ENCODE results near the gene GNAZ. TPM values are rescaled to one million over a fixed set of nuclear protein-coding genes. Genes with fewer than 3 reads are reported as not detected.

The GNAZ gene
- total RNA-seq, 5 donors from 2014 or later (not counting 1 experiment from before 2014, with no cell fraction given) = 0.70 to 1.4 (median 1.3) TPM

GRCh38 chr22:23120415-23120899, 50.1 kb downstream of the GNAZ start:
- Histone ChIP-seq H3K4me1 (ENCODE audit: control insufficient read depth in 1 of 2, extremely low read depth in 1 of 2, insufficient read depth in 2 of 2, low read length in 2 of 2) (peaks cover 6 to 18% of the 10 kb centered on the region in 2 experiments), H3K27me3 (replicated peaks in 1 of 2; ENCODE audit: control insufficient read depth in 2 of 2, extremely low read depth in 1 of 2, insufficient read depth in 2 of 2, low read length in 1 of 2) (peaks cover 0 to 9% of the 10 kb centered on the region in 2 experiments), H3K36me3 (ENCODE audit: control insufficient read depth in 2 of 2, extremely low read depth in 1 of 2, insufficient read depth in 1 of 2, low read length in 1 of 2) (no peaks in the 10 kb centered on the region), H3K27ac (ENCODE audit: low read length) (peak overlapping the region; percentile 88), H3K4me3 (ENCODE audit: control insufficient read depth in 1 of 2, extremely low read depth in 1 of 2, low read length in 1 of 2) (no peak overlapping the region), H3K9me3 (no peaks in the 10 kb centered on the region)
- Mint-ChIP-seq H3K27me3 (no peaks in the 10 kb centered on the region), H3K4me1 (peaks cover 11 to 23% (median 14%) of the 10 kb centered on the region in 3 donors), H3K9me3 (no peaks in the 10 kb centered on the region), H3K36me3 (no peaks in the 10 kb centered on the region), H3K27ac (peak overlapping the region; percentile 71 to 94), H3K4me3 (peak overlapping the region in 1 of 3 donors; percentile 20)
- ATAC-seq (replicated peaks in 1 of 4) (no peak), DNase-seq (no peak)
- ChIA-PET CTCF (interaction anchor here in 1 of 2 donors (0.6 to 1.4 kb wide), 2 partner anchors 13 to 54 kb away, joined by 3 read pairs; no protein-coding TSS in a partner anchor), POLR2A (no interaction called here)
- WGBS (ENCODE audit: insufficient coverage) = 98% methylated on average over 4 of the region's 7 CpGs

DNA sequence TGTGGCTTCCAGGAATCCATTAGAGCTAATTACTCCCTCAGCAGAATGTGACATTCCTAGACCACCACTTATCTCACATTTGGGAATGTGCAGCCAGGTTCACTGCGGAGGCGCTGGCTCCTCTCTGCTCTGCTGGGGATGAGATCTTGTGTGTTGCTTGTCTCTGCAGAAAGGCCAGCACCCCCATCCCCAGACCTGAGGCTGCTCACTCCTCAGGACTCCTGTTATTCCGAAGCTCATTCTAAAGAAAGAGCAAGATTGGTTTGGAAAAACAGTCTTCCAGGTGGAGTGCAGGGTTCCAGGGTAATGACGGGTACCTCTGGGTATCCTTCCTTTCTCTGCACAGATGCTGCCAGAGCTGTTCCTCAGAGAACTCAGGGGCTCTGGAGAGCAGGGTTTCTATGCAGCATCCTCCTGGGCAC, 50.7 kb downstream of the GNAZ start:
- ChIA-PET CTCF (no interaction called here), POLR2A (interaction anchor here in 1 of 2 donors (0.7 kb wide), 1 partner anchor 60 kb away, joined by 5 read pairs; no protein-coding TSS in a partner anchor)
- 94% methylated on average over 1 of the region's 4 CpGs for WGBS (ENCODE audit: insufficient coverage)
- H3K9me3 Mint-ChIP-seq = no peaks in the 10 kb centered on the region
- peak overlapping the region in 1 of 3 donors; percentile 20 for H3K4me3 Mint-ChIP-seq
- no peak for DNase-seq
- Histone ChIP-seq H3K27me3 (replicated peaks in 1 of 2; ENCODE audit: control insufficient read depth in 2 of 2, extremely low read depth in 1 of 2, insufficient read depth in 2 of 2, low read length in 1 of 2) (peaks cover 0 to 9% of the 10 kb centered on the region in 2 experiments), H3K27ac (ENCODE audit: low read length) (no peak overlapping the region), H3K9me3 (no peaks in the 10 kb centered on the region), H3K4me1 (ENCODE audit: control insufficient read depth in 1 of 2, extremely low read depth in 1 of 2, insufficient read depth in 2 of 2, low read length in 2 of 2) (peaks cover 6 to 18% of the 10 kb centered on the region in 2 experiments), H3K36me3 (ENCODE audit: control insufficient read depth in 2 of 2, extremely low read depth in 1 of 2, insufficient read depth in 1 of 2, low read length in 1 of 2) (no peaks in the 10 kb centered on the region), H3K4me3 (ENCODE audit: control insufficient read depth in 1 of 2, extremely low read depth in 1 of 2, low read length in 1 of 2) (no peak overlapping the region)
- no peak for ATAC-seq (replicated peaks in 1 of 4)
- peak overlapping the region in 1 of 2 donors; percentile 71 for H3K27ac Mint-ChIP-seq
- H3K4me1 Mint-ChIP-seq = peaks cover 11 to 23% (median 14%) of the 10 kb centered on the region in 3 donors
- H3K27me3 Mint-ChIP-seq = no peaks in the 10 kb centered on the region
- no peaks in the 10 kb centered on the region for H3K36me3 Mint-ChIP-seq

- H3K27ac Mint-ChIP-seq = no peak overlapping the region
- no peaks in the 10 kb centered on the region for H3K27me3 Mint-ChIP-seq
- POLR2A ChIA-PET = interaction anchor here in 1 of 2 donors (0.7 kb wide), 1 partner anchor 60 kb away, joined by 5 read pairs; no protein-coding TSS in a partner anchor
- ATAC-seq (replicated peaks in 1 of 4) = no peak
- DNase-seq = no peak
- Histone ChIP-seq H3K36me3 (ENCODE audit: control insufficient read depth in 2 of 2, extremely low read depth in 1 of 2, insufficient read depth in 1 of 2, low read length in 1 of 2) (no peaks in the 10 kb centered on the region), H3K9me3 (no peaks in the 10 kb centered on the region), H3K4me1 (ENCODE audit: control insufficient read depth in 1 of 2, extremely low read depth in 1 of 2, insufficient read depth in 2 of 2, low read length in 2 of 2) (peaks cover 6 to 18% of the 10 kb centered on the region in 2 experiments), H3K27me3 (replicated peaks in 1 of 2; ENCODE audit: control insufficient read depth in 2 of 2, extremely low read depth in 1 of 2, insufficient read depth in 2 of 2, low read length in 1 of 2) (peaks cover 0 to 9% of the 10 kb centered on the region in 2 experiments), H3K4me3 (ENCODE audit: control insufficient read depth in 1 of 2, extremely low read depth in 1 of 2, low read length in 1 of 2) (no peak overlapping the region), H3K27ac (ENCODE audit: low read length) (no peak overlapping the region)
- H3K36me3 Mint-ChIP-seq = no peaks in the 10 kb centered on the region
- H3K4me1 Mint-ChIP-seq = peaks cover 11 to 23% (median 14%) of the 10 kb centered on the region in 3 donors
- H3K4me3 Mint-ChIP-seq = no peak overlapping the region
- CTCF ChIA-PET = interaction anchor here in 1 of 2 donors (0.7 kb wide), 1 partner anchor 193 kb away, joined by 4 read pairs; no protein-coding TSS in a partner anchor
- no peaks in the 10 kb centered on the region for H3K9me3 Mint-ChIP-seq
- 68% methylated on average over 4 of the region's 9 CpGs for WGBS (ENCODE audit: insufficient coverage)
Measured at GRCh38 chr22:23121424-23121823, 51.1 kb downstream of the GNAZ start.

- peaks cover 11 to 23% (median 14%) of the 10 kb centered on the region in 3 donors for H3K4me1 Mint-ChIP-seq
- Histone ChIP-seq H3K4me3 (ENCODE audit: control insufficient read depth in 1 of 2, extremely low read depth in 1 of 2, low read length in 1 of 2) (no peak overlapping the region), H3K36me3 (ENCODE audit: control insufficient read depth in 2 of 2, extremely low read depth in 1 of 2, insufficient read depth in 1 of 2, low read length in 1 of 2) (no peaks in the 10 kb centered on the region), H3K9me3 (no peaks in the 10 kb centered on the region), H3K27me3 (replicated peaks in 1 of 2; ENCODE audit: control insufficient read depth in 2 of 2, extremely low read depth in 1 of 2, insufficient read depth in 2 of 2, low read length in 1 of 2) (peaks cover 0 to 12% of the 10 kb centered on the region in 2 experiments), H3K27ac (ENCODE audit: low read length) (no peak overlapping the region), H3K4me1 (ENCODE audit: control insufficient read depth in 1 of 2, extremely low read depth in 1 of 2, insufficient read depth in 2 of 2, low read length in 2 of 2) (peaks cover 6 to 18% of the 10 kb centered on the region in 2 experiments)
- CTCF ChIA-PET = interaction anchor here (0.7 to 0.8 kb wide), 3 partner anchors 159 to 192 kb away, joined by 3 to 4 read pairs (median 3); no protein-coding TSS in a partner anchor
- DNase-seq (no peak), ATAC-seq (replicated peaks in 1 of 4) (no peak)
- H3K4me3 Mint-ChIP-seq = no peak overlapping the region
- no peaks in the 10 kb centered on the region for H3K27me3 Mint-ChIP-seq
- no peak overlapping the region for H3K27ac Mint-ChIP-seq
- no peaks in the 10 kb centered on the region for H3K9me3 Mint-ChIP-seq
- WGBS (ENCODE audit: insufficient coverage) = 77% methylated on average over 13 of the region's 13 CpGs
- POLR2A ChIA-PET = no interaction called here
- H3K36me3 Mint-ChIP-seq = no peaks in the 10 kb centered on the region
Measured at GRCh38 chr22:23122216-23122957, 52.1 kb downstream of the GNAZ start.

DNA sequence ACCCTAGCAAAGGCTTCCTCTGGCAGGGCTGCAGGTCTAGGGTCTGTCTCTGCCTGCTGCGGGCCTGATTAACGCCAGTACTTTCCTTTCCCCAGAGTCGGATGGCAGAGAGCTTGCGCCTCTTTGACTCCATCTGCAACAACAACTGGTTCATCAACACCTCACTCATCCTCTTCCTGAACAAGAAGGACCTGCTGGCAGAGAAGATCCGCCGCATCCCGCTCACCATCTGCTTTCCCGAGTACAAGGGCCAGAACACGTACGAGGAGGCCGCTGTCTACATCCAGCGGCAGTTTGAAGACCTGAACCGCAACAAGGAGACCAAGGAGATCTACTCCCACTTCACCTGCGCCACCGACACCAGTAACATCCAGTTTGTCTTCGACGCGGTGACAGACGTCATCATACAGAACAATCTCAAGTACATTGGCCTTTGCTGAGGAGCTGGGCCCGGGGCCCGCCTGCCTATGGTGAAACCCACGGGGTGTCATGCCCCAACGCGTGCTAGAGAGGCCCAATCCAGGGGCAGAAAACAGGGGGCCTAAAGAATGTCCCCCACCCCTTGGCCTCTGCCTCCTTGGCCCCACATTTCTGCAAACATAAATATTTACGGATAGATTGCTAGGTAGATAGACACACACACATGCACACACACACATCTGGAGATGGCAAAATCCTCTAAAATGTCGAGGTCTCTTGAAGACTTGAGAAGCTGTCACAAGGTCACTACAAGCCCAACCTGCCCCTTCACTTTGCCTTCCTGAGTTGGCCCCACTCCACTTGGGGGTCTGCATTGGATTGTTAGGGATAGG, 52.9 kb downstream of the GNAZ start:
- Histone ChIP-seq H3K9me3 (no peaks in the 10 kb centered on the region), H3K27ac (ENCODE audit: low read length) (no peak overlapping the region), H3K4me1 (ENCODE audit: control insufficient read depth in 1 of 2, extremely low read depth in 1 of 2, insufficient read depth in 2 of 2, low read length in 2 of 2) (peaks cover 6 to 19% of the 10 kb centered on the region in 2 experiments), H3K36me3 (ENCODE audit: control insufficient read depth in 2 of 2, extremely low read depth in 1 of 2, insufficient read depth in 1 of 2, low read length in 1 of 2) (no peaks in the 10 kb centered on the region), H3K4me3 (ENCODE audit: control insufficient read depth in 1 of 2, extremely low read depth in 1 of 2, low read length in 1 of 2) (no peak overlapping the region), H3K27me3 (replicated peaks in 1 of 2; ENCODE audit: control insufficient read depth in 2 of 2, extremely low read depth in 1 of 2, insufficient read depth in 2 of 2, low read length in 1 of 2) (peaks cover 0 to 13% of the 10 kb centered on the region in 2 experiments)
- no peaks in the 10 kb centered on the region for H3K9me3 Mint-ChIP-seq
- no peak overlapping the region for H3K27ac Mint-ChIP-seq
- no peak overlapping the region for H3K4me3 Mint-ChIP-seq
- 96% methylated on average over 24 of the region's 26 CpGs for WGBS (ENCODE audit: insufficient coverage)
- H3K4me1 Mint-ChIP-seq = peaks cover 11 to 24% (median 14%) of the 10 kb centered on the region in 3 donors
- no peaks in the 10 kb centered on the region for H3K27me3 Mint-ChIP-seq
- POLR2A ChIA-PET = no interaction called here
- ATAC-seq (replicated peaks in 1 of 4) (no peak), DNase-seq (no peak)
- CTCF ChIA-PET = interaction anchor here in 1 of 2 donors (0.7 to 1.1 kb wide), 5 partner anchors 22 to 239 kb away, joined by 3 to 4 read pairs (median 3); no protein-coding TSS in a partner anchor
- no peaks in the 10 kb centered on the region for H3K36me3 Mint-ChIP-seq

DNA sequence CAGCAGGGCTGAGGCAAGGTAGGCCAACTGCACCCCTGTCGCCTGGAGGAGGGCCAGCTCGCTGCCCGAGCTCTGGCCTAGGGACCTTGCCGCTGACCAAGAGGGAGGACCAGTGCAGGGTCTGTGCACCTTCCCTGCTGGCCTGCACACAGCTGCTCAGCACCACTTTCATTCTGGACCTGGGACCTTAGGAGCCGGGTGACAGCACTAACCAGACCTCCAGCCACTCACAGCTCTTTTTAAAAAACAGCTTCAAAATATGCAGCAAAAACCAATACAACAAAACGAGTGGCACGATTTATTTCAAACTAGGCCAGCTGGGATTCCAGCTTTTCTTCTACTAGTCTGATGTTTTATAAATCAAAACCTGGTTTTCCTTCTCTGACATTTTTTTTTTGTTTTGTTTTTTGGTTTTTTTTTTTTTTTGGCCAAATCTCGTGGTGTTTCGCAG, 53.5 kb downstream of the GNAZ start:
- peaks cover 0 to 13% of the 10 kb centered on the region in 2 experiments for H3K27me3 ChIP-seq (replicated peaks in 1 of 2; ENCODE audit: control insufficient read depth in 2 of 2, extremely low read depth in 1 of 2, insufficient read depth in 2 of 2, low read length in 1 of 2)
- peaks cover 6 to 23% of the 10 kb centered on the region in 2 experiments for H3K4me1 ChIP-seq (ENCODE audit: control insufficient read depth in 1 of 2, extremely low read depth in 1 of 2, insufficient read depth in 2 of 2, low read length in 2 of 2)
- H3K9me3 ChIP-seq = no peaks in the 10 kb centered on the region
- CTCF ChIA-PET = interaction anchor here in 1 of 2 donors (0.7 to 1.1 kb wide), 4 partner anchors 21 to 240 kb away, joined by 3 to 4 read pairs (median 4); no protein-coding TSS in a partner anchor
- H3K4me3 Mint-ChIP-seq = no peak overlapping the region
- no peak overlapping the region for H3K27ac ChIP-seq (ENCODE audit: low read length)
- POLR2A ChIA-PET = no interaction called here
- peaks cover 0 to 2% of the 10 kb centered on the region in 2 donors for H3K27me3 Mint-ChIP-seq
- no peaks in the 10 kb centered on the region for H3K9me3 Mint-ChIP-seq
- no peak for ATAC-seq (replicated peaks in 1 of 4)
- H3K4me1 Mint-ChIP-seq = peaks cover 11 to 25% (median 15%) of the 10 kb centered on the region in 3 donors
- no peak for DNase-seq
- WGBS (ENCODE audit: insufficient coverage) = 72% methylated on average over 5 of the region's 9 CpGs
- no peak overlapping the region for H3K4me3 ChIP-seq (ENCODE audit: control insufficient read depth in 1 of 2, extremely low read depth in 1 of 2, low read length in 1 of 2)
- H3K36me3 ChIP-seq (ENCODE audit: control insufficient read depth in 2 of 2, extremely low read depth in 1 of 2, insufficient read depth in 1 of 2, low read length in 1 of 2) = no peaks in the 10 kb centered on the region
- H3K36me3 Mint-ChIP-seq = no peaks in the 10 kb centered on the region
- no peak overlapping the region for H3K27ac Mint-ChIP-seq
